Activated CD4-positive, alpha-beta T cell treated with anti-CD3 and anti-CD28 coated beads, Interleukin-2, amount 50 U/mL, for 24 hours (primary cell): ENCODE measurements around the gene NPLOC4.
"Not testable (repeated sequence)": the region's sequence is repeated elsewhere in the genome, so short reads cannot be mapped to it uniquely, and the experiment has no call there.

ENCODE experiments used
- DNase-seq, 2 donors: peaks; one replicate each; pipeline ENCODE4 v3.0.0-alpha.2; 2020; ENCODE audit warnings: low read depth in 1 of 2, low spot score in 1 of 2

Gene NPLOC4

DNA sequence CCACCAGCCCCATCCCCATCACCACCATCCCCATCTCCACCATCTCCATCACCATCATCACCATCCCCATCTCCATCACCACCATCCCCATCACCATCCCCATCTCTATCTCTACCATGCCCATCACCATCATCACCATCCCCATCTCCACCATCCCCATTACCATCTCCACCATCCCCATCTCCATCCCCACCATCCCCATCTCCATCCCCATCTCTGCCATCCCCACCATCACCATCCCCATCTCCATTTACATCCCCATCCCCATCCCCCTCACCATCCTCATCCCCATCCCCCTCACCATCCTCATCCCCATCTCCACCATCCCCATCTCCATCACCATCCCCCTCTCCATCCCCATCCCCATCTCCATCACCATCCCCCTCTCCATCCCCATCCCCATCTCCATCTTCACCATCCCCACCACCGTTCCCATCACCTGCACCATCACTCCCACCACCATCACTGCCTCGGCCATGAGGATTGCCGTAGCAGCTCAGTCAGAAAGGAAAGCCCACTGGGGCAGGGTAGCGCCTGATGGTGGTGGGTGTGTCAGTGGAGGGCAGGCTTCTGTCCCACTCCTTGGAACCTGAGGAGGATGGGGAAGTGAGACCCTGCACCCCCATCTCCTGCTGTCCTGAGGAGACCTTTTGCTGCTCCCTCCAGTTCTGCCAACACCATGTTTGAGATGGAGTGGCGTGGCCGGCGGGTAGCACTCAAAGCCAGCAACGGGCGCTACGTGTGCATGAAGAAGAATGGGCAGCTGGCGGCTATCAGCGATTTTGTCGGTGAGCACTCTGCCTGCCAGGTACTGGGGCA lies 101.2 kb downstream of the NPLOC4 start:
- no peak for DNase-seq

DNA sequence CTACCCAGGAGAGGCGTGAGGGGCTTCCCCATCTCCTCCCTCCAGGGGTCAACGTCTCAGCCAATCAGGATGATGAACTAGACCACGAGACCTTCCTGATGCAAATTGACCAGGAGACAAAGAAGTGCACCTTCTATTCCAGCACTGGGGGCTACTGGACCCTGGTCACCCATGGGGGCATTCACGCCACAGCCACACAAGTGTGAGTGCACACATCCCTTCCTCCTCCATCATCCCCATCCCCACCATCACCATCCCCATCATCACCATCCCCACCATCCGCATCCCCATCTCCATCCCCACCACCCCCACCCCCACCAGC lies 101.9 kb downstream of the NPLOC4 start:
- no peak for DNase-seq

DNA sequence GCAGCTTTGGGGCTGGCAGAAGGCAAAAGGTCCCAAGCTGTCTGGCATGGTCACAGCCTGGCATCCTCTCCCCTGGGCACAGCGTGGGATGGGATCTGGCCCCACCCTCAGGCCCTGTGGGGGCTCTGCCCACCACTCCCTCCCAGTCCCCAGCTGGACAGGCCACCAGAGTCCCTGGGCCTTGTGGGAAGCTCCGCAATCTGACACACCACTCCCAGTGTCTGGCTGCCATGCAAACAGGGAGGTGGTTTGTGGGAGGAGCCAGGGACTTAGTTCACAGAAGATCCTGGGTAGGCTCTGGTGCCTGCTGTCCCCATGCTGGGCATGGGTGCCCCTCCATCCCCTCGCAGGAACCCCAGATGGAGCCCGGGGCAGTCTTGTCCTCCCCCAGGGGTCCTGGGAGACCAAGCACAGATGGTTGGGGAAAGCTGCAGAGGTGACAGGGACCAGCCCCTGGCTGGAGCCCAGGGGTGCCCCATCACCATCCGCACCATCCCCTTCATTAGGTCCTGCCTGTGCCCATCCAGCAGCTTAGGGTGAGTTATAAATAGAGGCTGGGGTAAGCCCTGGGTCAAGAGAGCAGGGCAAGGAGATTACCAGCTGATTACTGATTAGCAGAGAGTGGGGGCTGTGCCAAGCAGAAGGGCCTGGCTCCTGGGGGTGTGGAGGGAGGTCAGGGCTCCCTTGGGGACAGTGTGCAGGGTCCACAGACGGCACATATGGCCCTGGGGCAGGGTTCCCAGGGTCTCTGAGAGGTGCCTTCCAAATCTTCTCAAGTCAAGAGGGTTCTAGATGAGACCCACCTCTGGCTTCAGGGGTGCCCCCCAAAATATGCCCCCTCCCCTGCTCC lies 102.5 kb downstream of the NPLOC4 start:
- DNase-seq, result no peak

DNA sequence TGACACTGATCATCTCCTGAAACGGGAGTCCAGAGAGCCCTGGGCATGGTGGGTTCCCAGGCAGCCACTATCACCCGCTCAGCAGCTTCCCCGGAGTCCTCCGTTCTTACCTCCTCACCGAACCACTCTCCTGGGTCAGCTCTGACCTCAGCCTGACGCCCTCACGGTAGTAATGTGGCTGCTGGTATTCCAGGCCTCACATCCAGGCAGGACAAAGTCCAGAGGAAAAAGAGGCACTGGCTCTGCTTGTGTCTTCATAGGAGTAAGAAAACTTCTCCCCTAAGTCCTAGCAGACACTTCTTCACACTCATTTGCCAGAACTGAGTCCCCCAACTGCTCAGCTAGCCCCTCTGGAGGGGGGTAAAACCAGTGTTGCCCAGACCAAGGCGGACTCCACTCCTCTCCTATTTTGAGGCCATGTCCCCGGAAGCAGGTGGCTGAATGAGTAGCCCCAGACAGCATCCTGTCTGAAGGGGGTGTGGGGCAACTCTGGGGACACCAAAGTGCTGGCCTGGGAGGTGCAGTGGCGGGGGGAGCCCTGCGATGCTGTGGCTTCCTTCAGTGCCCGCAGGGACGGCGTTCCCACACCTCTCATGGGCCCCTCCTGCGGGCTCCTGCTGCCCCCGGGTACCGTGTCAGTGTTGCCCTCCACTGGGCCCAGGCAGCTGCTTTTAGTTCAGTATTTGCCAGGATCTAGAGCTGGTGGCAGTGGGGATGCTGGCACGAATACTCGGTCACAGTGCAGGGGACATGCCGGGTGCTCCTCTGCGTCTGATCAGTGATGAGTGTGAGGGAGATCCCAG lies 103.4 kb downstream of the NPLOC4 start:
- no peak for DNase-seq

DNA sequence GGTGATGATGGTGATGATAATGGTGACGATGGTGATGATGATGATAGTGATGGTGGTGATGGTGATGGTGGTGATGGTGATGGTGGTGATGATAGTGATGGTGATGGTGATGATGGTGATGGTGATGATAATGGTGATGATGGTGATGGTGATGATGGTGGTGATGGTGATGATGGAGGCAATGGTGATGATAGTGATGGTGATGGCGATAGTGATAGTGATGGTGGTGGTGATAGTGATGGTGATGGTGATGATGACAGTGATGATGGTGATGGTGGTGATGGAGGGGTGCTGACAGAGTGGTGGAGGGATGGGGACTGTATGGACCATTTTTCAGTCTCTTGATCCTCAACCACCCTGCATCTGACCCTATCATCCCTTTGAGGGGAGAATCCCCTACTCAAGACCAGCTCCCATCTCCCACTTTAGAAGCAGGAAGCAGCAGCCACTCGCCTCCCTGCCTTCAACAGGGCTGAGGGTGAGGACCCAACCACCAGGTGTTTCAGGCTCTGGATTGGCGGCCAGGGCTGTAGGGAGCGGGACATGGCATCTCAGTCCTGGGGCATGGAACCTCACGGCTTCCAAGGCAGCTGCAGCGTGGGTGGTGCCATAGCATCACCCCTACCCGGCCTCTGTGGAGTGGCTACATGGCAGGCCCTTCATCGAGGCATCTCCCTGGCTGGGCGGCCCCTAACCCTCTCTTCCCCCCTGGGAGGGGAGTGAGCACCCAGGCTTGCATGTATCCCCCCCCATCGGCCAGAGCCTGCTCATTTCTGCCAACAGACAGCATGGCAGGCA lies 104.2 kb downstream of the NPLOC4 start:
- no peak for DNase-seq

DNA sequence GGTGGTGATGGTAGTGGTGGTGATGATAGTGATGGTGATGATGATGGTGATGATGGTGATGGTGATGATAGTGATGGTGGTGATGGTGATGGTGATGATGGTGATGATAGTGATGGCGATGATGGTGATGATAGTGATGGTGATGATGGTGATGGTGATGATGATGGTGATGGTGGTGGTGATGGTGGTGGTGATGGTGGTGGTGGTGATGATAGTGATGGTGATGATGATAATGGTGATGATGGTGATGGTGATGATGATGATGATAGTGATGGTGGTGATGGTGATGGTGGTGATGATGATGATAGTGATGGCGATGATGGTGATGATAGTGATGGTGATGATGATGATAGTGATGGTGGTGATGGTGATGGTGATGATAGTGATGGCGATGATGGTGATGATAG lies 104.9 kb downstream of the NPLOC4 start:
- DNase-seq, result not testable (repeated sequence)

DNA sequence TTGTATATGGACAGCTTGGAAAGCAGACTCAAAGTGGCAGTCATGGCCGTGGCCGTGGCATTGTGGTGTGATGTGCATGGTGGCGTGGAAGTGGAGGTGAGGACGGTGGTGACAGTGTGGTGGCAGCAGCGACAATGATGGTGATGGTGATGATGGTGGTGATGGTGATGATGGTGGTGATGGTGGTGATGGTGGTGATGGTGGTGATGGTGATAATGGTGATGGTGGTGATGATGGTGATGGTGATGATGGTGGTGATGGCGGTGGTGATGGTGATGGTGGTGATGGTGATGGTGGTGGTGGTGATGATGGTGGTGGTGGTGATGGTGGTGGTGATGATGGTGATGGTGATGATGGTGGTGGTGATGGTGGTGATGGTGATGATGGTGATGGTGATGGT lies 105.9 kb downstream of the NPLOC4 start:
- not testable (repeated sequence) for DNase-seq

DNA sequence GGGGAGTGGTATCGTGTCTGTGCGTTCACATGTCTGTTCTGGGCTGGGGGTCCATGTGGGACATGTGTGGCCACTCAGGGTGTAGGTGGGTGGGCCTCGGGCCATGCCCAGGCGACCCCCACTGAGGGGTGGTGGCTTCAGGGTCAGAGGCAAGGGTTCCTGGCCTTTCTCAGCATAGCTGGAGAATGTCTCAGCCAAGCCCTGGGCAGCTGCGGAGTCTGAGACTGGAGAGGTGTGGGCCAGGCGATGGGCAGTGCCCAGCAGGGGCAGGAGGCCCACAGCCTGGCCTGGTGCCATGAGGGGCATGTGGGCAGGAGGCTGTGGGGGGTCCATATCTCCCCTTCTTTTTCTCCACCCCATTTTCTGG lies 107.5 kb downstream of the NPLOC4 start:
- DNase-seq, result no peak

DNA sequence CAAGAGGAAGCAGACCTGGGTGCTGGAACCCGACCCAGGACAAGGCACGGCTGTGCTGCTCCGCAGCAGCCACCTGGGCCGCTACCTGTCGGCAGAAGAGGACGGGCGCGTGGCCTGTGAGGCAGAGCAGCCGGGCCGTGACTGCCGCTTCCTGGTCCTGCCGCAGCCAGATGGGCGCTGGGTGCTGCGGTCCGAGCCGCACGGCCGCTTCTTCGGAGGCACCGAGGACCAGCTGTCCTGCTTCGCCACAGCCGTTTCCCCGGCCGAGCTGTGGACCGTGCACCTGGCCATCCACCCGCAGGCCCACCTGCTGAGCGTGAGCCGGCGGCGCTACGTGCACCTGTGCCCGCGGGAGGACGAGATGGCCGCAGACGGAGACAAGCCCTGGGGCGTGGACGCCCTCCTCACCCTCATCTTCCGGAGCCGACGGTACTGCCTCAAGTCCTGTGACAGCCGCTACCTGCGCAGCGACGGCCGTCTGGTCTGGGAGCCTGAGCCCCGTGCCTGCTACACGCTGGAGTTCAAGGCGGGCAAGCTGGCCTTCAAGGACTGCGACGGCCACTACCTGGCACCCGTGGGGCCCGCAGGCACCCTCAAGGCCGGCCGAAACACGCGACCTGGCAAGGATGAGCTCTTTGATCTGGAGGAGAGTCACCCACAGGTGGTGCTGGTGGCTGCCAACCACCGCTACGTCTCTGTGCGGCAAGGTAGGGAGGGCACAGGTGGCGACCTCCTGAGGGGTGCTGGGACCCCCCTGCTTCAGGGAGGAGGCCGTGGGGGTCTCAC lies 108.1 kb downstream of the NPLOC4 start:
- no peak for DNase-seq

DNA sequence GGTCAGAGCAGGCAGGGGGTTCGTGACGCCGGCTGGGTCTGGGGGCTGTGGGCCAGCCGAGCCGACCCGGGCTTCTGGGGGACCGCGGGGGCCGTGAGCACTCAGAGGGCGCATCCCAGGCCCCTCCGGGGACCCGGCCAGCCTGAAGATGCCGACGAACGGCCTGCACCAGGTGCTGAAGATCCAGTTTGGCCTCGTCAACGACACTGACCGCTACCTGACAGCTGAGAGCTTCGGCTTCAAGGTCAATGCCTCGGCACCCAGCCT lies 108.6 kb downstream of the NPLOC4 start:
- DNase-seq, result no peak

DNA sequence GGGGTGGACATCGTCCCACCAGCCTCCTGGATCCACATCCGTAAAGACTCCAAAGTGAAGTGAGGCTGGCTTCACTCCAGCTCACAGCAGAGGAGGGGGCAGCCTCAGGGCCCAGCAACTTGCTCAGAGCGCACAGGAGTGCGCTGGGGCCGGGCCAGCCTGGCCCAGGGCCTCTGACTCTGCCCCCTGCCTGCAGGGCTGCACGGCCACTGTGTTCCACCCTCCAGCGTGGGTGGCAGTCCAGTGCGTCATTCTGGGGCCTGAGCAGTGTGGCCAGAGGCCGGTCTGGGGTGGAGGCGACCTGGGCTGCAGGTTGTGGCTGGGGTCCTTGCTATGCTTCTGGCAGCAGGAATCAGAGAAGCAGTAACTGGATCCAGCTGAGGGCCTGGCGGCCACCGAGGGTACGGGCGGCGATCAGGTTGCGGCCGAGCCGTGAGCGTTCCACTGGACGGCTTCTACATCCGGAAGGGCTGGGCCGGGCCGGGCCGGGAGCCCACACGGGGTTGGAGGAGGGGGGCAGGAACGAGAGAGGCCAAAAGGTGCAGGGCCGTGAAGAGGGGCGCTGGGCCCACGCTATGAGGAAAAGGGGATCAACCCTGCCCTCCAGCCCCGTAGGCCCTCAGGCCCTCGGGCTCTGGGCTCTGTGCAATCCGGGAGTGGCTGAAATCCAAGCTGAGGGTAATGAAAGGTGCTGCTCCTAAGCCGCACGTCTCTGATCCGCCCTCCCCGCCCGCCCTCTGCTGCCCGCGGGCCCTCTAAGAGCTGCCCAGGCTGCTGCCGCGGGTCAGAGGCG lies 109.1 kb downstream of the NPLOC4 start, which contains the start of gene FSCN2:
TSS of gene FSCN2 (plus strand) at position 787 of the 793 bp plus-strand sequence. CDS start 155 bp downstream, outside the sequence.
- no peak for DNase-seq

DNA sequence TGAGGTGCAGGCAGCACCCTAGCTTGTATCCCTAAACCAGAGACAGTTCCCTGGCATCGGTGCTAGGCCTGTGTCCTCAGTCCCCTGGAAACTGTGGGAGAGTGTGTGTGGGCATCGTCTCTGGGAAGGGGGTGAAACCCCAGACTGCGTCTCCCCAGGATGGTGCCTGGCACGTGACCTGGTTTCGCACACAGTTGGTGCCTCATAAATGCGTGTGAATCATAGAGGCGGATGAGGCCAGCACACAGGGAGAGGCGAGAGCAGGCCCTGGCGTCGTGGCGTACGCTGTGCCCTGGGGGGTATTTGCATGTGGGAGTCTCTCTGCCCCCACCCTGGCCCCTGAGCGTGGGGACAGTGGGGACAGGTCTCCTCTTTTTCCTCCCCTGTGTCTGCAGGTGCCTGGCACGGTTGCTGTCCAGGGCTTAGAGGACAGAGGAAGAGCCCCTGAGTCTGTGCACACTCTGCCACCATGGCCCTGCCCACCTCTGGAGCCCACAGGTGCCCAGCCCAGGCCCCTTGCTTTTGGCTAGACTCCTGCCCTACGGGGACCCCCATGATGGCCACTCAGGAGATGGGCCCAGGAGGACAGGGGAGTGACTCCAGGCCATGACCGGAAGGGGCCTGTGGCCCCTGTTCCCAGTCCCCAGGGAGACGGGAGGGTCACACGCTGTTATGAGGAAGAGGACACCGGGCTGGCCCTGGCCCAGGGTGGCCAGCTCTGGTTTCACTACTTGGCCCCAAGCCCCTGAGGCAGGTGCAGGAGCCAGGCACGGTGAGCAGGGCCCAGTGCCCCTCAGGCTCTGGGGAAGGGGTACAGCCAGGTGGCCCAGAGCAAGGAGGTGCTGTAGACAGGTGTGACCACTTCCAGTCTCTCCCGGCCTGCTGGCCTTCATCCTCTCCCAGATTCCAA lies 110.0 kb downstream of the NPLOC4 start:
- DNase-seq, result no peak

DNA sequence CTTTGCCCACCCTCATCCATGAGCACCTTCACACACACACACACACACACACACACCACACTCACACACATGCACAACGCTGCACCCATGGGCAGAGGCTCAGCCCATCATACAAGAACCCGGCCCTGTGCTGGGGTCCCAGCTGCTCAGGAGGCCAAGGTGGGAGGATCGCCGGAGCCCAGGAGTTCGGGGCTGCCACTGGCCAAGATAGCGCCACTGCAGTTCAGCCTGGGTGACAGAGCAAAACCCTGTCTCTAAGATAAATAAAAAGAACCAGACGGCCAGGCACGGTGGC lies 112.1 kb downstream of the NPLOC4 start:
- DNase-seq, result no peak

DNA sequence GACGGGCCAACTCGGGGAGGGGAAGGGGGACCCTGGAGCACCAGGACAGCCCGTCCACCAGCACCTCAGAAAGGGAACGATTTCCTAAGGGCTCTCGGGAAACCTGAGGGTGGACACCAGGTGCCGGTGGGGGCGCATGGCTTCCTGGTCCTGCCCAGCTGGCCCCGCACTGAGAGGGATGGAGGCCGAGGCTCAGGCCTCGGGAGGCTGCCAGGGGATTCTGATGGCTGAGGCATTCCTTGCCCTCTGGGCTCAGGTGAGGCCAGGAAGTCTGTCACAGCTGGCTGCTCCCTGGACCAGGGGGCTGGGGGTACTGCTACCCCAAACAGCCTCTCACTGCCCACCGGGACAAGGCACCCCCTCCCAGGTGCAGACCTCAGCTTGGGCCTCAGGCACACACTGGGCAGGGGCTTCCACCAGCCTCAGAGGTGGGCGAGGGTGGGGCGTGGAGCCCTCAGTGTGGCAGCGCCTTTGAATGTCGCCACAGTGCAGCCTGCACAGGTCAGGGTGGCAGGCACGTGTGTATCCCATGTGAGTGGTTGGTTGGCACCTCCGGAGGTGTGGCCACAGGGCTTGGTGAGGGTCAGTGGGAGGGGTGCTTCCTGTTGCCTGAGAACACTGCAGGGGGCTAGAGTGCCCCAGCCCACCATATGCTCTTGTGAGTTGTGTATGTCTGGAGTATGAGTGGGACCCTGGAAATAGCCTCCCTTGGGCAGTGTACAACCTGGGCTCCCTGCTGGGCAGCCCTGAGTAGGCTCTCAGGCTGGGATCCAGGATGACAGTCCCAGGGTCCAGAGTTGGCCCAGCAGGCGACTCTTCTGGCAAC lies 112.7 kb downstream of the NPLOC4 start:
- no peak for DNase-seq

DNA sequence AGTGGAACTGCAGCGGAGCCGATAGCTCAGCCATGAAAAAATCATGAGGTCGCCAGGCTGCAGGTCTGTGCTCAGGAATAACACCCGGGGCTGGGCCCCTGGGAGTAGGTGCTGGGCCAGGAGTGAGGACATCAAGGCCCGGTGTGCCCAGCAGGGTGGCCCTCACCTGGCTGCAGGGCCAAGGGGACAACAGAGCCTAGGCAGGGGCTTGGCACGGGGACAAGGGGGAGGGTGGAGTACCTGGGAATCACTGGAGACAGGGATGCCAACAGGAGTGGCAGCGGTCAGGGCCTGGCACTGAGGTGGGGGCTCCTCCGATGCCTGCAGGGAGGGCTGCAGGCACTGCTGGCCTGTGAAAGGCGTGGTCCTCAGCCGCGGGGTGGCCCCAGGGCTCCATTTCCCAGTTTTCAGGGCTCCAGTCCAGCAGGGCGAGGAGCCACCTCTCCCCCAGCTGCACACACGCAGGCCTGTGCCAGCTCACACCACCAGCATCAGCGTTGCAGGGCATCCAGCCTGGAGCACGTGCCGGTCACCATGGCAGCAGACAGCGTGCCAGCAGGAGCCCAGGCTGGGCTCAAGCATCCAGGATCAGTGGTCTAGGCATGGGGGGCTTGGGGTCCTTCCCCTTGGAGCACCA lies 113.4 kb downstream of the NPLOC4 start:
- DNase-seq, result no peak

DNA sequence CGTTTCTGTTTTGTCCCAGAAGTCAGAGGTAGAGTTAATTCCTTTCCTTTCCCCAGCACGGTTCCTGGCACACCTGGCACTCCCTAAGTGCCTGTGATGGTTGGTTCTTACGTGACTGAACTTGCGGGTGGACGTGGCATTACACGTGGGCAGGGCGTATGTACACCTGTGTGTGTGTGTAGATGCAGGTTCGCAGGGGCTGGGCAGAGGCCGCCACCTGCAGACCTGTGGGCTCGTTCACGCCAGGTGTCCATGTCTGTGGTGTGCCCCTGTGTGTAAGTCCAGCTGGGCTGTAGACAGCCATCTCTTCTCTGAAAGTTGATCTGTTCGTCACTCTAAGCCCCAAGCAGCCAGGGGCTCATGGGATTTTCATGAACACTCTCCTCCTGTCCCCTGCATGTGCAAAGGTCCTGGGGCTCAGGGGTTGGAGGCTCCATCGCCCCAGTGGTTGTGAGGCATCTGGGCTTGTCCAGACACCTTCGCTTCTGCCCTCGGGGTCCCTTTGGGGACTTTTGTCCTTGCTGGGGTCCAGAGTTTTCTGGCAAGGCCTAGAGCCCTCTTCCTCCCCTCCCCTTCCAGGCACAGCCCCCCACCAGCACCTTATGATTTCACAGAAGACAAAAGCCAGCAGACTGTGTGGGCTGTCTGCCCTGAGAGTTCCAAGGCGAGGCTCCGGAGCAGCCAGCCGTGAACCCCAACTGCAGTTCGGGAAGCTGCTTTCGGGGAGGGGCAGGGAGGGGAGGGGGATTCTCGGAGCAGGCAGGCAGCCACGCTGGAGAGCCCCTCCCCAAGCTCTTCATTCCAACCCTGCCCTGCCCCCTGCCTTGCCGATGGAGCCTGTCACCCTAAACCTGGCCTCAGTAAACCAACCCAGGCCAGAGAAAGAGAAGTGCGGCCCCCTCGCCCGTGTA lies 114.2 kb downstream of the NPLOC4 start:
- no peak for DNase-seq
